Measurements from ENCODE around the gene CNTLN. TPM values are rescaled to one million over a fixed set of nuclear protein-coding genes. Genes with fewer than 3 reads are reported as not detected.

CNTLN gene
- total and polyA plus RNA-seq, 2 of the 8 experiments (the other 6 are each of a cell fraction or from before 2014, with no cell fraction given): 4.8 to 10.8 TPM

- Histone ChIP-seq H3K23me2 (ENCODE audit: low read depth, low read length) (no peaks in the 10 kb centered on the region), H3K79me2 (ENCODE audit: control insufficient read depth in 1 of 2, insufficient read depth in 2 of 2, low read length in 2 of 2) (no peaks in the 10 kb centered on the region), H3K4me1 (replicated peaks in 1 of 4; ENCODE audit: control insufficient read depth in 3 of 4, insufficient read depth in 4 of 4, low read length in 3 of 4) (peaks cover 0 to 2% (median 0%) of the 10 kb centered on the region in 4 experiments; a peak in 1 of 7 replicates), H3K27me3 (replicated peaks in 1 of 4; ENCODE audit: control insufficient read depth in 3 of 4, extremely low read depth in 1 of 4, insufficient read depth in 3 of 4, low read length in 3 of 4) (no peaks in the 10 kb centered on the region), H2BK5ac (ENCODE audit: low read depth, low read length) (no peak overlapping the region), H4K91ac (replicated peaks; ENCODE audit: insufficient read length, low read length) (no peak overlapping the region), H2BK15ac (ENCODE audit: low read length) (no peak overlapping the region), H3K4me2 (ENCODE audit: insufficient read depth in 1 of 2, low read depth in 2 of 2, low read length in 2 of 2) (no peak overlapping the region), H3K56ac (replicated peaks; ENCODE audit: insufficient read length, low read depth, low read length) (no peak overlapping the region), H3K79me1 (ENCODE audit: low read depth, low read length) (no peaks in the 10 kb centered on the region), H3K18ac (ENCODE audit: extremely low read depth, low read length) (no peak overlapping the region), H2BK12ac (ENCODE audit: low read depth, low read length) (no peak overlapping the region), H3K9ac (replicated peaks in 1 of 4; ENCODE audit: extremely low read depth in 1 of 4, low read depth in 3 of 4, low read length in 3 of 4) (no peak overlapping the region), H2BK120ac (replicated peaks; ENCODE audit: low read depth, low read length) (no peak overlapping the region), H2AK5ac (ENCODE audit: low read depth, low read length) (no peak overlapping the region), H3K36me3 (ENCODE audit: control insufficient read depth in 2 of 4, insufficient read depth in 4 of 4, low read length in 3 of 4) (no peaks in the 10 kb centered on the region), H2BK20ac (ENCODE audit: low read length) (no peak overlapping the region), H3K4me3 (ENCODE audit: extremely low read depth in 1 of 4, insufficient read depth in 2 of 4, low read depth in 3 of 4, low read length in 4 of 4) (no peak overlapping the region), H4K8ac (ENCODE audit: extremely low read depth, insufficient read depth, low read length) (no peak overlapping the region), H4K20me1 (replicated peaks in 1 of 2; ENCODE audit: control insufficient read depth in 1 of 2, insufficient read depth in 2 of 2, low read length in 2 of 2) (no peaks in the 10 kb centered on the region), H3K14ac (ENCODE audit: insufficient read length) (no peak overlapping the region), H2AFZ (ENCODE audit: low read length) (no peak overlapping the region), H3K27ac (ENCODE audit: low read depth, low read length) (no peak overlapping the region), H3K23ac (ENCODE audit: insufficient read length) (no peak overlapping the region), H3K9me3 (ENCODE audit: insufficient read depth in 2 of 2, low read depth in 1 of 2, low read length in 1 of 2) (no peaks in the 10 kb centered on the region), H4K5ac (ENCODE audit: insufficient read length, low read depth, low read length) (no peak overlapping the region), H3K4ac (replicated peaks; ENCODE audit: insufficient read length, low read depth, low read length) (no peak overlapping the region)
- ChIA-PET CTCF (ENCODE audit: partially characterized antibody) (interaction anchor here (0.5 kb wide), 1 partner anchor 1849 kb away, joined by 3 read pairs; no protein-coding TSS in a partner anchor), POLR2A (ENCODE audit: partially characterized antibody) (no interaction called here)
- FAIRE-seq: no peak
- 91% methylated on average over 1 of the region's 1 CpG; no CpG with 5 or more reads in 1 of the 2 experiments for WGBS, 2 experiments (ENCODE audit: extremely low coverage in 1 of 2, insufficient coverage in 1 of 2, insufficient read length in 1 of 2, insufficient replicate concordance in 2 of 2, low coverage in 1 of 2, low lambda C conversion rate in 2 of 2, missing lambda C conversion rate in 1 of 2)
- no peak for DNase-seq (ENCODE audit: low read depth in 1 of 2, low spot score in 2 of 2)
- TF ChIP-seq CHD2 (IDR thresholded peaks at IDR 0.05; ENCODE audit: low read length): no peak
- TF ChIP-seq PHF8 (conservative IDR thresholded peaks at IDR 0.05; ENCODE audit: low read depth, low read length): no peak
- no peak for TF ChIP-seq SP4 (IDR thresholded peaks at IDR 0.05; ENCODE audit: low read length)
- TF ChIP-seq RXRA (IDR thresholded peaks at IDR 0.05; ENCODE audit: insufficient read depth, low read depth, low read length): no peak
- TF ChIP-seq RAD21 (IDR thresholded peaks at IDR 0.05 in 1 of 2, conservative IDR thresholded peaks at IDR 0.05 in 1 of 2; ENCODE audit: low read depth in 2 of 2, low read length in 2 of 2): no peak
- no peak for TF ChIP-seq GTF2F1 (IDR thresholded peaks at IDR 0.05; ENCODE audit: borderline replicate concordance, low read depth, low read length)
- no peak for TF ChIP-seq HDAC6 (IDR thresholded peaks at IDR 0.05; ENCODE audit: low read depth, low read length)
- TF ChIP-seq FOSL1 (IDR thresholded peaks at IDR 0.05; ENCODE audit: insufficient read depth, low read depth, low read length): no peak
- no peak for TF ChIP-seq JUND (IDR thresholded peaks at IDR 0.05; ENCODE audit: low read length)
- no peak for TF ChIP-seq TCF12 (IDR thresholded peaks at IDR 0.05; ENCODE audit: low read depth, low read length)
- TF ChIP-seq BRCA1 (IDR thresholded peaks at IDR 0.05; ENCODE audit: low read depth, low read length): no peak
- TF ChIP-seq CTBP2 (IDR thresholded peaks at IDR 0.05; ENCODE audit: borderline replicate concordance, insufficient read depth, insufficient read length, low read length): no peak
- TF ChIP-seq USF2 (IDR thresholded peaks at IDR 0.05; ENCODE audit: low read length): no peak
Observed at GRCh38 chr9:17319864-17320263, 185.0 kb downstream of the CNTLN start.
